ENCODE data around the gene TSPAN4. TPM values are rescaled to one million over a fixed set of nuclear protein-coding genes. Genes with fewer than 3 reads are reported as not detected.

The TSPAN4 gene
- total and polyA plus RNA-seq, 8 donors, result 46.9 to 132 (median 73.8) TPM

- no peak overlapping the region for H3K4me3 ChIP-seq
- intact Hi-C loops (cut with DNase I), result no loop called here
- peaks cover 0 to 31% of the 10 kb centered on the region in 2 donors for H3K36me3 ChIP-seq
- no peaks in the 10 kb centered on the region for H3K27me3 ChIP-seq
- no peak for ATAC-seq
- H3K4me1 ChIP-seq, result peaks cover 24 to 48% of the 10 kb centered on the region in 2 donors
- H3K27ac ChIP-seq, result no peak overlapping the region
- no peaks in the 10 kb centered on the region for H3K9me3 ChIP-seq
- DNase-seq, result no peak
- TF ChIP-seq, protein P1, sequence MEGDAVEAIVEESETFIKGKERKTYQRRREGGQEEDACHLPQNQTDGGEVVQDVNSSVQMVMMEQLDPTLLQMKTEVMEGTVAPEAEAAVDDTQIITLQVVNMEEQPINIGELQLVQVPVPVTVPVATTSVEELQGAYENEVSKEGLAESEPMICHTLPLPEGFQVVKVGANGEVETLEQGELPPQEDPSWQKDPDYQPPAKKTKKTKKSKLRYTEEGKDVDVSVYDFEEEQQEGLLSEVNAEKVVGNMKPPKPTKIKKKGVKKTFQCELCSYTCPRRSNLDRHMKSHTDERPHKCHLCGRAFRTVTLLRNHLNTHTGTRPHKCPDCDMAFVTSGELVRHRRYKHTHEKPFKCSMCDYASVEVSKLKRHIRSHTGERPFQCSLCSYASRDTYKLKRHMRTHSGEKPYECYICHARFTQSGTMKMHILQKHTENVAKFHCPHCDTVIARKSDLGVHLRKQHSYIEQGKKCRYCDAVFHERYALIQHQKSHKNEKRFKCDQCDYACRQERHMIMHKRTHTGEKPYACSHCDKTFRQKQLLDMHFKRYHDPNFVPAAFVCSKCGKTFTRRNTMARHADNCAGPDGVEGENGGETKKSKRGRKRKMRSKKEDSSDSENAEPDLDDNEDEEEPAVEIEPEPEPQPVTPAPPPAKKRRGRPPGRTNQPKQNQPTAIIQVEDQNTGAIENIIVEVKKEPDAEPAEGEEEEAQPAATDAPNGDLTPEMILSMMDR (IDR thresholded peaks at IDR 0.05), result no peak
Measured at GRCh38 chr11:801097-801780, 41.4 kb upstream of the TSPAN4 start.

GRCh38 chr11:802018-802617, 40.5 kb upstream of the TSPAN4 start:
- ATAC-seq, result no peak
- intact Hi-C loops (cut with DNase I), result no loop called here
- DNase-seq, result no peak
- Histone ChIP-seq H3K9me3 (no peaks in the 10 kb centered on the region), H3K27ac (no peak overlapping the region), H3K4me3 (no peak overlapping the region), H3K4me1 (peaks cover 15 to 42% of the 10 kb centered on the region in 2 donors), H3K36me3 (peaks cover 0 to 31% of the 10 kb centered on the region in 2 donors), H3K27me3 (no peaks in the 10 kb centered on the region)
- TF ChIP-seq, protein P1 (IDR thresholded peaks at IDR 0.05), result no peak

GRCh38 chr11:802693-803466, 39.8 kb upstream of the TSPAN4 start:
- ATAC-seq (no peak), DNase-seq (no peak)
- TF ChIP-seq, protein P1 (IDR thresholded peaks at IDR 0.05), result no peak
- Histone ChIP-seq H3K4me1 (peaks cover 14 to 41% of the 10 kb centered on the region in 2 donors), H3K36me3 (peaks cover 0 to 31% of the 10 kb centered on the region in 2 donors), H3K27ac (no peak overlapping the region), H3K4me3 (no peak overlapping the region), H3K9me3 (no peaks in the 10 kb centered on the region), H3K27me3 (no peaks in the 10 kb centered on the region)
- intact Hi-C loops (cut with DNase I), result no loop called here

DNA sequence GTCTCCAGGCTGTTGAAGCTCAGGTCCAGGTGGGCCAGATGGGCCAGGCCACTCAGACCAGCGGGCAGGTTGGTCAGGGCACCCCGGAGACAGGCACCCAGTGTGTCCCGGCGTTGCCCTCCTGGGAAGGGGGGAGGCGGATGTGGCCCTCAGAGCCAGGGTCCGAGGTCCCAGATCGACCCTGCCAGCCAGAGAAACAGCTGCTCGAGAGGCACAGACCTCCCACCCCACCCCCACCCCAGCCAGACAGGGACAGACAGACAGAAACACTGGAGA, 39.2 kb upstream of the TSPAN4 start:
- TF ChIP-seq, protein P1 (IDR thresholded peaks at IDR 0.05), result no peak
- Histone ChIP-seq H3K4me1 (peaks cover 16 to 44% of the 10 kb centered on the region in 2 donors), H3K27me3 (no peaks in the 10 kb centered on the region), H3K27ac (no peak overlapping the region), H3K9me3 (no peaks in the 10 kb centered on the region), H3K4me3 (no peak overlapping the region), H3K36me3 (peaks cover 0 to 31% of the 10 kb centered on the region in 2 donors)
- intact Hi-C loops (cut with DNase I), result no loop called here
- DNase-seq, result no peak
- no peak for ATAC-seq
